Inflammatory macrophage treated with lipopolysaccharide for 4 hours (primary cell): ENCODE measurements around the gene SAP30BP.

Experiments used
- DNase-seq: peaks from one replicate; pipeline ENCODE4 v3.0.0-alpha.2; 2020

SAP30BP gene

GRCh38 chr17:75691801-75692626 lies 24.9 kb downstream of the SAP30BP start:
- no peak for DNase-seq

- no peak for DNase-seq
These were observed 25.8 kb downstream of the SAP30BP start for GRCh38 chr17:75692976-75693375.

- DNase-seq, result no peak
These were observed 26.7 kb downstream of the SAP30BP start for GRCh38 chr17:75693500-75694481.

GRCh38 chr17:75694536-75694935 lies 27.4 kb downstream of the SAP30BP start:
- no peak for DNase-seq

DNA sequence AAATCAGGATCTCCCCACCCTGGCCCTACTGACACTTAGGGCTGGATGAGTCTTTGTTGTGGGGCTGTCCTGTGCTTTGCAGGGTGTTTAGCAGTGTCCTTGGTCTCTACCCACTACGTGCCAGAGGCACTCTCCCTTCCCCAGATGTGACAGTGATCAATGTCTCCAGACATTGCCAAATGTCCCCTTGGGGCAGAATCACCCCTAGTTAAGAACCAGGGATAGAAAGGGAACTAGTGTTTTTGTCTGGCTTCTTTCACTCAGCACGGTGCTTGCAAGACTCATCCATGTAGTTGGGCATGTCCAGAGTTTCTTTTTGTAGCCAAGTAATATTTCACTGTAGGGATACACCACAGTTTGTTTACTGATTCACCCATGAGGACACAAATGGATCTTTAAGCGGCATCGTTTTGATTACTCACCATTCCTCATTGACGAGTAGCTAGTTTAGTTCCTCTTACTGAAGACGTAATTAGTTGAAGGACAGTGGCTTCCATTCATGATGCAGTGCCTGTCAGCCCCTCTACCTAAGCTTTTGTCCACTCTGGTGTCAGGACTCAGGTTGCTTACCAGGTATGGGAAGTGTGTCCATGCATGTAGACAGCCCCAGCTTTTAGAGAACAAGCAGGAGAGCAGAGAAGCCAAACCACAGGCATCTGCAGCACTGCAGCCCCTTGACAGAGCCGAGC lies 28.1 kb downstream of the SAP30BP start:
- DNase-seq, result no peak

DNA sequence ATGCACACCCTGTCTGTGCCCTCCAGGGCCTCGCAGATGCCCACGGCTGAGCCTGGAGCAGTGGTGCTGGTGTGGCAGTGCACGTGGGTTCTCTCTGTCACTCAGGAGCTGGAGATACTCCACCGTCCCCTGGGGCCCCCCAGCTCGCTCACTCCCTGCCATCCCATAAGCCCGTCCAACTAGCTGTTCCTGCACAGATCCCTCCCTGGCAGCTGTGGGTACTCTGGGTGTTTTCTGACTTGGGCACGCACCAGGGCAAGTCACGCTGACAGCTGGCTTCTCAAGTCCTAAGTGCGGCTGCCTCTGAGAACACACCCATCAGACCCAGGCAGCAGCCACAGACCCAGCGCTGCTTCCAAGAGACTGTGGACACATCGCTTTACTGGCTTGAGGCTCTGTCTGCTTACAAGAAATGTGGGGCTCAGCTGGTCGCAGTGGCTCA lies 28.7 kb downstream of the SAP30BP start:
- no peak for DNase-seq

DNA sequence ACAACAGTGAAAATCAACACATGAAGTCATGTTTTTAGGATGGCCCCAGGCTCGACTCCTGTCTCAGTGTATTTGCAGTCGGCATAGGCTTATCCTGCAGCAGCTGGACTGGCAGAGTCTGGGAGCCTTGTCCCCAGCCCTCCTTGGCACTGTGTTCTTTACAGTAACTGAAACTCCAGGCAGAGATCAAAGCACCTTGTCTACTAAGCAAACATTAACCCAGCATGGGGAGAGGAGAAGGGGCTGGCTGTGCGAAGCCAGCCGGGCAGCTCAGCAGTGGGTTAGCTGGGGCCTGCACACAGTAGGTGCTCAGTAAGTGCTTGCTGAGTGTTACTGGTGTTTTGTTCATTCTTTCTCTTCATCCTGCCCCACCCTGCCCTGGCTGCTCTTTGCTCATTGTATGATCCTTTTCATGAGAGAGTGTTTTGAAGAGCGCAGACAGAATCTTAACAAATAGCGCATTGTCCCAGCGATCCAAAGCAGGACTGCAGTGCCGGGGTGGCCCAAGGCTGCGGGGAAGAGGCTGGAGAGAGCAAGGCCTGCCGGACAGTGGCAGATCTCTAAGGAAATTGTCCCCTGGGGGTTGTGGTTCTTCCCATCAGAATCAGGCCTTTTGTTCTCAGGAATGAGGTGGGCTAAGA lies 30.6 kb downstream of the SAP30BP start:
- DNase-seq, result no peak

DNA sequence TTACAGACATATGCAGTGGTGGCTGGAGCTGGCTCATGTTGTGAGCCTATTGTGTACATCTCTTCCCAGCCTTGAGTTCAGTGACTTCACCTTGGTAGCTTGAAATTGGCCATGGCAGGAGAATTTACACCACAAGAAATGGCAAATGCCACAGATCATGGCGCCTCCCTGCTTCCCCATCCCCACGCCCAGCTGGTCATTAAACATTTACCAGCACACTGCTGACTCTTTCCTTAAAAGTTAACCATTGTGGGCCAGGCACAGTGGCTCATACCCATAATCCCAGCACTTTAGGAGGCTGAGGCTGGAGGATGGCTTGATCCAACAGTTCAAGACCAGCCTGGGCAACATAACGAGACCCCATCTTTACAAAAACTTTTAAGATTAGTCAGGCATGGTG lies 31.5 kb downstream of the SAP30BP start:
- no peak for DNase-seq

DNA sequence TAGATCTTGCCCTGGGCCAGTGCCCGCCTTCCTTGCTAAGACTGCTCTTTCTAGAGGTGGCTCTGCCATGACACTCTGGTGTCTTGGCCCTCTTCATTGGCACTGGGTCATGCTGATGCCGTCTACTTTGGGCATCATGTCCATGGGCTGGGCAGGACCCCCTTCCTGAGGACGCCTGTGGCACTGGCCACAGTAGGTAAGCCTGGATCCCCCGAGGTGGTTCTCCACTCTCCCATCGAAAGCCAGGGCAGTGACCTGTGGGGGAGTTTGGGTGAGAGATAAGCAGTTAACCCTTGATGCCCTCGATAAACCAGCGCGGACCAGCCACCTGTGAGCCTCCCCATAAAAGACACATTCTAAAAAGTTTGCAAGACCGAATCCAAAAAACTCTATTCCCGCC lies 34.1 kb downstream of the SAP30BP start:
- no peak for DNase-seq

GRCh38 chr17:75703191-75703590 lies 36.1 kb downstream of the SAP30BP start:
- no peak for DNase-seq

DNA sequence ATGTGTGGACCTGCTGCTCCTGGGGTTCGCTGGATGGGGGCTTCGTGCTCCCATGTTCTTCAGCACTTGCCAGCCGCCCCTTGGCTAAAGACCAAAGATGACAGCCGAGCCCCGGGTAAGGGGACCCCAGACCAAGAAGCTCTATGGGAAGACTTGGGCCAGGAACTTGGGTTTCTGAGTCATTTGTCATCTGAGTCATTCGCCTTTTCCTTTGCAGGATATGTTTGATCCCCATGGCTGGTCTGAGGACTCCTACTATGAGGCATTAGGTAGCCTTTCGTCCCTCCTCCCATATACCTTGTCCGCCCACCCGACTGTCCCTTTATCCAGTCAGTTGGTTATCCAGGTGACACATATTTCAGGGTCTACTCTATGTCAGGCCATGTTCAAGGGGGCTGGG lies 36.5 kb downstream of the SAP30BP start:
- DNase-seq, result no peak

DNA sequence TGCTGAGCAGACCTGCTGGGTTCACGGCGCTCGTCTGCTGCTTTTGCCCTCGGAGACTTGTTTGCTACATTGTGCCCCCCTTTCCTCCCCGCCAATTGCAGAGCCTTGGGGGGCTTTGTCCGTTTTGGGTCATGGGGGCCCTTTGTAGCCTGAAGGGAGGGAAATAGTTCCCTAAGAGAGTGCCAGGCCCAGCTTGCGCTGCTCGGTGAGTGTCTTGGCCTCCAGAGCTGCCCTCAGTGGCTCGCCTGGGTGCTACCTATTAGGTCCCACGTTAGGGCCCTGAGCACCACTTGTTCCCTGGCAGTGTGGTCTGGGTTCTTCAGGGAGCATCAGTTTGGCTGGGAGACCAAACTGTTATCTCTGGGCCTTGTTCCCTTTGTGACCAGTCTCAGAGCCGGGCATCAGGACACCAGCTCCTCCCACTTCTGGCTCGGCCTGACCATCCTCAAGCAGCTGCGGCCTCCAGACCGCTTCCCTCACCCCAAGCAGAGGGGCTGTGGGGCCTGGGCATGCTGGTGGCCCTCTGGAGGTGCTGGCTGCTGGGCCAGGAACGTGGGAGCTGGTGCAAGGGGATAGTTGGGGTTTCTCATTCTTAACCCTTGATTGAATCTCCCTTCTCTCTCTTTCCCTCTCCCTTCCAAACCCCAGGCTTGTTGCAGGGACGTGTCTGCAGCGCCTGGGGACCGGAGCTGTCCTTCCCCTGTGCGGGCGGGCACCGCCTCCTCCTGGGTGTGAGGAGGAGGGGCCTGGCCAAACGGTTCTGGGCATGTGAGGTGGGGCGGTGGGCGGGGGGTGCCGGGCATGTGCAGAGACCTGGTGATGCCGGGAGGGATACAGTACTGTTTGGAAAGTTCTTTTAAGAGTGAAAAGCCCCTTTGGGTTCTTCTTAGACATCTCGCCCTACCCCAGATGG lies 38.1 kb downstream of the SAP30BP start:
- DNase-seq, result no peak

GRCh38 chr17:75706042-75706728 lies 39.0 kb downstream of the SAP30BP start:
- DNase-seq, result no peak

- DNase-seq, result no peak
These were observed 40.0 kb downstream of the SAP30BP start for GRCh38 chr17:75707079-75707571.

DNA sequence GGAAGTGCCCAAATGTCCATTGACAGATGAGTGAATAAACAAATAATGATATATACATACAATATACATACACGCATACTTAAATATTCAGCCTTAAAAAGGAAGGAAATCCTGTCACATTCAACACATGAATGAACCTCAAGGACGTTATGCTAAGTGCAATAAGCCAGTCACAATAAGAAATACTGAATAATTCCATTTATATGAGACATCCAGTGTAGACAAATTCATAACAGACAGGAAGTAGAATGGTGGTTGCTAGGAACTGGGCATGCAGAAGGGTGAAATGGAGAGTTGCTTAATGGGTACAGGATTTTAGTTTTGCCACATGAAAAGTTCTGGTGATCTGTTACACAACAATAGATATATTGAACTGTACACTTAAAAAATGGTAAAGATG lies 45.3 kb downstream of the SAP30BP start:
- no peak for DNase-seq

- no peak for DNase-seq
These were observed 52.6 kb downstream of the SAP30BP start for GRCh38 chr17:75719732-75720131.

DNA sequence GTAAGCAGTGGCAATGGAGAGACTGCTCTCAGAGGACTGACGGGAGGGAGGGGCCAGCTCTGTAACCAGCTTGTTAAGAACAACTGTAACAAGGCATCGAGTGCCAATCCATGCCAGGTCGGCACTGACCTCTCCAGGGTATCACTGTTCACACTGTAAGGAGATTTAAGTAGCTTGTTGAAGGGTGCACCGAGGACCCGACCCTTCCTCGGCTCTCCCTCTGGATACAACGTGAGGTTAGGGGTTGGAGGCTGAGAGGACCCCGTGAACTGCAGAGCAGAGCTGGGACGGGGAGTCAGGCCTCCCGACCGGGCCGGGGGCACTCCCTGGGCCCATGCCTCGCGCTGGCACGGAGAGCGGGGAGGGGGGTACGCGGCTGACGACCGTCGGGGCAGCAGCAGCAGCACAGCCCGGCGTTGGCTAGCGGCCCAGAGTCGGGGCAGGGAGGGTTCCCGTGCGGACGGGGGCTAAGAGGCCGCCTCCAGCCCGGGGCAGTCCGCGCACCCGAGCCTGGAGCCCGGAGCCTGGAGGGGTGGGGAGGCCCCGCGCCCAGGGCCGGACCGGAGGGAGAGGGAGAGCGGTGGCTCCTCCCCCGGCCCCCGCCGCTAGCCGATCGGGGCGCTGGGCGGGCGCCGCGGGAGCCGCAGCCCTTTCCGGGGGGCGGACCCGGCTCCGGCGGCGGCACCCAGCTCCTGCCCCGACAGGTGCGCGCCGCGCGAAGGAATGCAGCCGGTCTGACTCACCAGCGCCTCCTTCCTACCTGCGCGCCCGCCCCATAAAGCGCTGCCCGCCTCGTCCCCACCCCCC lies 53.7 kb downstream of the SAP30BP start, which contains the start of gene ITGB4:
Gene ITGB4, plus strand, starts transcription at position 804 of the 807 bp plus-strand sequence. CDS start 3,245 bp downstream, outside the sequence.
- DNase-seq, result no peak

DNA sequence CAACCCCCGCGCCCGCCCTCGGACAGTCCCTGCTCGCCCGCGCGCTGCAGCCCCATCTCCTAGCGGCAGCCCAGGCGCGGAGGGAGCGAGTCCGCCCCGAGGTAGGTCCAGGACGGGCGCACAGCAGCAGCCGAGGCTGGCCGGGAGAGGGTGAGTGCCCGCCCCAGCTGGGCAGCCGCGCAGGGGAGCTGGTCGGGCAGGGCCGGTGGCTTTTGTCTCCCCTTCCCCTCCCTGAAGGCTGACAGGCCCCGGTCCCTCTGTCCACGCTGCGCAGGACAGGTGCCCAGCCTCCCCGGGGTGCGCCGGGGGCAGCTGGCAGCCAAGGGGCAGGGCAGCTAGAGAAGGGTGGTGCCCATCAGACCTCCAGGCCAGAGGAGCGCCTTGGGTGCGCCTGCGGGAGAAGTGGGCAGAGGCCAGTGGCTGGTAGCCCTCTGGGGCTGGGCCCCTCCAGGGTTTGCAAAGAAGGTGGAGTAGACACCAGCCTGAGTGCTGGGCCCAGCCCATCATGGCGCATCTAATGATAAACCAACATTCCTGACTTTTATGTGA lies 54.4 kb downstream of the SAP30BP start:
- DNase-seq, result no peak

- no peak for DNase-seq
These were observed 54.9 kb downstream of the SAP30BP start for GRCh38 chr17:75722076-75722475.
